ENCODE measurements around the gene FANCC. TPM values are rescaled to one million over a fixed set of nuclear protein-coding genes. Genes with fewer than 3 reads are reported as not detected.

Gene FANCC
- total RNA-seq, 4 donors from 2014 or later, result 3.4 to 12.2 (median 5.6) TPM

GRCh38 chr9:95067057-95067456 is 250.5 kb downstream of the FANCC start:
- TF ChIP-seq CTCF (IDR thresholded peaks at IDR 0.05; ENCODE audit: low read depth), result no peak

DNA sequence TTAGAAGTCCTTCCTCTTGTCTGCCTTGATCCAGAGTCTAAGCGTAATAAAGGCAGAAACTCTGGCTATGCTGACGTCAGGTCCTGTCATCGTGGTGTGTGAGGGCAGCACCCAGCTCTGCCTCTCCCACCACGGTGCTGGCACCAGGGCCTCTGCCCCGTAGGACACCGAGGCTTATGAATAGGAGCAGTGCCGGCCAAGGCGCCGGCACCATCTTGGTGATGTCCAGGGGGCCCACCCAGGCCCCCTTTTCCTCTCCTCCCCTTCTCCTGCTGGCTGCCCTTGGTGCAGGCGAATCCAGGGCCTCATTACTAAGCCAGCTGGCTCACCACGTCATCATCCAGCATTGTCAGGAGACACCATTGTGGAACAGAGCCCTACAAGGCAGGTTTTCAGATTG is 252.3 kb downstream of the FANCC start:
- TF ChIP-seq CTCF (IDR thresholded peaks at IDR 0.05; ENCODE audit: low read depth), result no peak

GRCh38 chr9:95063300-95063699 is 254.2 kb downstream of the FANCC start:
- TF ChIP-seq CTCF (IDR thresholded peaks at IDR 0.05; ENCODE audit: low read depth), result no peak

DNA sequence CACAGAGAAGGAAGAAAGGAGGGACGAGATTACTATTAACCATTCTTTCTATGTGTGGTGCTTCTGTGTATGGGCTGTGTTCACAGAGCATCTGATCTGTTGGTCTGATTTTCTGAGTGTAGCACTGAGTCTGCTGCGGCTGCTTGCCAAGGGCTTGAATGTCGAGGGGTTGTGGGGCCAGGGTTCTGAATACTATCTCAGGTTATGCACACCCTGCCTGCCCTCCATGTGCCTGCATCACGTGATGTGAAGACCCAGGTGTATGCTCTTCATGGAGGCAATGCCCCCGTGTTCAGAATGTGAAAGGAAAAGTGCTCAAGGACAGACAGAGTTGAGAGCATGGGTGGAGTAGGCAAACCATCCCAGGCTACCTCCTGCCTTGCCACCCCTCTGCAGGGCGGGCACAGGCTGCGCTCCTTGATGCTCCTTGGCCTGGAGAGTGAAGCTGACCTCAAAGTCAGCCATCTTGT is 254.9 kb downstream of the FANCC start:
- no peak for TF ChIP-seq CTCF (IDR thresholded peaks at IDR 0.05; ENCODE audit: low read depth)

DNA sequence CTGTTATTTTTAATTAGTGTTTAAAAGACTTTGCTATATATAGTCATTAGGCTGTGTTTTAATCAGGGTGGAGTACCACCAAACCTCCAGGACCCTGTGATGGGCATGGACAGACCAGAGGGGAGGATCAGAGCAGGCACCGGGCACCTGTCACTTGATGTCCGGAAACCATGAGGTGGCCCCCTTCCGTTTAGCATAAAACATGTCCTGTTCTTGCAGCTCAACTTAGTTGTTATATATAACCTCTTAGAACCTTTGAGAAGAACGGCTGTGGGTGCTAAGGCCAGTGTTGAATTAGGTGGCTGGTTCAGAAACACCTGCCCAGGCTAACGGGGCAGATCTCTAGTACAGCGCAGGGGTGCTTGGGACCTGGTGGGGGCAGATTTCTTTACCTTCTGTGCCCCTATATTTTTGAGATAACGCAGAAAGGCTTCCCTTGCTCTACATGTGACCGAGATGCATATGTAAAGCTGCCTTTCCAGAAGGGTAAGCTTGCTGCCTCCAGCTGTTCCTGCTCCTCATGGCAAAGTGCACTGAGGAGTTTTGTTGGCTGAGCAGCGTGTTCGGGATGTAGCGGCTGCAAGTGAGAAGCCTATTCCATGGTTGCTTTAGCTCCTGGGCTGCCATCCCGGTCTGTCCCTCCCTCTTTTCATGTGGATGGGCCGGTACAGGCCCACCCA is 255.5 kb downstream of the FANCC start:
- TF ChIP-seq CTCF (IDR thresholded peaks at IDR 0.05; ENCODE audit: low read depth), result no peak

DNA sequence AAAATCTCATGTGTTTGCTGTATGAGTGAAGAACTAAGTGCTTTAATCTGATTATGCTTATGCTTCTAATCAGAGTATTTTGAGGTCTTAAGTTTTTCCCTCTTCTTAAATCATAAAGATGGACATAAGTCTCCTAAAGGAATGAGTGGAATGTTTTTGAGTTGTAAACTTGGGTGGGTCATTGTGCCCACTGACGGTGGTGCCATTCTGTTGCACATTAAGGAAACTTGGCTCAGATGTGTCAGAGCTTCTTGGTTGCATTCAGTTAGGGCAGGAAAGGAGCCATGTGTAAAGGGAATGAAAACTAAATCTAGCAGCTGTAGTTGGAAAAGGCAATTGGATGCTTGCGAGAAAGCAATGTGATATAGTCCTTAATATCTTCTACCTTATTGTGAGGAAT is 256.6 kb downstream of the FANCC start:
- TF ChIP-seq CTCF (IDR thresholded peaks at IDR 0.05; ENCODE audit: low read depth), result no peak

DNA sequence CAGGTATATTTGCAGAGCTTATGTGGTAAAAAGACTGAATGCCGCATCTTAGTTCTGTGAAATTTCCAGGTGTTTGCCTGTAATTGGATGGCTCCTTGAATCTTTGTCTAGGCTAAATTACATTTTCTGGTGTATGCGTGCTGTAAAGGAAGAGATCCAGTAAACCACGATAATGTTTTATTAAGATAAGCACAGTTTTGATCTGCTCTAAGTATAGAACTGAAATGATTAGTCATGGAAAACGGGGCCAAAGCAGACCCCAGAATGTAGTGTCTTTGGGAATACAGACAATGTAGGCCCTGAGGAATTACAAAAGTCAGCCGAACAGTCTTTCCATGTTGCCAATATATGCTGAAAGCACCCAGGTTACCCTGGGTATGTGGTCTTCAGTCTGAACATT is 257.3 kb downstream of the FANCC start:
- no peak for TF ChIP-seq CTCF (IDR thresholded peaks at IDR 0.05; ENCODE audit: low read depth)

Measured in subcutaneous adipose tissue (tissue), 4 donors.